Neutrophil (primary cell): Measurements from ENCODE around the gene CD6.
A peak's percentile ranks its signal among the peaks of the same experiment; 100 is the strongest.

Source experiments
- H3K27ac ChIP-seq: fragments of 200-600 bp; sonication (generic); 2 replicates; pipeline ENCODE4 v1.5.1; 2016; ENCODE audit warnings: mild to moderate bottlenecking, moderate library complexity
- H3K27me3 ChIP-seq: fragments of 200-600 bp; sonication (generic); 2 replicates; pipeline ENCODE4 v1.6.0; 2016; ENCODE audit warnings: mild to moderate bottlenecking
- H3K36me3 ChIP-seq: fragments of 200-600 bp; sonication (generic); 2 replicates; pipeline ENCODE4 v1.5.1; 2017
- H3K4me1 ChIP-seq, 2 experiments: fragments of 200-600 bp in 1 of 2; sonication (generic) in 1 of 2; 1 replicate in 1 of 2; 2 replicates in 1 of 2; pipeline versions ENCODE4 v1.5.1 to v1.6.1; 2013 to 2016; ENCODE audit warnings: low read depth in 1 of 2, low read length in 1 of 2, mild to moderate bottlenecking in 1 of 2, moderate library complexity in 1 of 2; ENCODE audit not compliant: control insufficient read depth in 1 of 2, insufficient read depth in 1 of 2
- H3K4me3 ChIP-seq, 2 experiments: fragments of 200-600 bp in 1 of 2; sonication (generic) in 1 of 2; 1 replicate in 1 of 2; 2 replicates in 1 of 2; pipeline ENCODE4 v1.5.1; 2013 to 2016; ENCODE audit warnings: low read depth in 1 of 2, low read length in 1 of 2, mild to moderate bottlenecking in 1 of 2, moderate library complexity in 1 of 2
- H3K9me3 ChIP-seq: fragments of 200-600 bp; sonication (generic); 2 replicates; pipeline ENCODE4 v1.5.1; 2016
- TF ChIP-seq, protein P1 (sequence below): fragments of 200-600 bp; sonication (generic); IDR thresholded peaks from 2 replicates; pipeline ENCODE4 v1.5.1; 2016; ENCODE audit warnings: antibody characterized with exemption

Gene CD6

DNA sequence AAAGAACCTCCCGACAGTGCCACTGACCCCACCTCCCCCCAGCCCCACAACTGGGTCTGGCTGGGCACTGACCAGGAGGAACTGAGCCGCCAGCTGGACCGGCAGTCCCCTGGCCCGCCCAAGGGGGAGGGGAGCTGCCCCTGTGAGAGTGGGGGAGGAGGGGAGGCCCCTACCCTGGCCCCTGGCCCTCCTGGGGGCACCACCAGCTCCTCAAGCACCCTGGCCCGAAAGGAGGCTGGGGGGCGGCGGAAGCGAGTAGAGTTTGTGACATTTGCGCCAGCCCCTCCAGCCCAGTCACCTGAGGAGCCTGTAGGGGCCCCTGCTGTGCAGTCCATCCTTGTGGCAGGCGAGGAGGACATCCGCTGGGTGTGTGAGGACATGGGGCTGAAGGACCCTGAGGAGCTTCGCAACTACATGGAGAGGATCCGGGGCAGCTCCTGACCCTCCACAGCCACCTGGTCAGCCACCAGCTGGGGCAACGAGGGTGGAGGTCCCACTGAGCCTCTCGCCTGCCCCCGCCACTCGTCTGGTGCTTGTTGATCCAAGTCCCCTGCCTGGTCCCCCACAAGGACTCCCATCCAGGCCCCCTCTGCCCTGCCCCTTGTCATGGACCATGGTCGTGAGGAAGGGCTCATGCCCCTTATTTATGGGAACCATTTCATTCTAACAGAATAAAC, 34.9 kb upstream of the CD6 start:
- Histone ChIP-seq H3K4me1 (no peaks in the 10 kb centered on the region), H3K27me3 (peaks cover 48% of the 10 kb centered on the region), H3K9me3 (no peaks in the 10 kb centered on the region), H3K36me3 (peaks cover 59% of the 10 kb centered on the region), H3K27ac (peak overlapping the region; percentile 44), H3K4me3 (no peak overlapping the region)
- TF ChIP-seq, protein P1, sequence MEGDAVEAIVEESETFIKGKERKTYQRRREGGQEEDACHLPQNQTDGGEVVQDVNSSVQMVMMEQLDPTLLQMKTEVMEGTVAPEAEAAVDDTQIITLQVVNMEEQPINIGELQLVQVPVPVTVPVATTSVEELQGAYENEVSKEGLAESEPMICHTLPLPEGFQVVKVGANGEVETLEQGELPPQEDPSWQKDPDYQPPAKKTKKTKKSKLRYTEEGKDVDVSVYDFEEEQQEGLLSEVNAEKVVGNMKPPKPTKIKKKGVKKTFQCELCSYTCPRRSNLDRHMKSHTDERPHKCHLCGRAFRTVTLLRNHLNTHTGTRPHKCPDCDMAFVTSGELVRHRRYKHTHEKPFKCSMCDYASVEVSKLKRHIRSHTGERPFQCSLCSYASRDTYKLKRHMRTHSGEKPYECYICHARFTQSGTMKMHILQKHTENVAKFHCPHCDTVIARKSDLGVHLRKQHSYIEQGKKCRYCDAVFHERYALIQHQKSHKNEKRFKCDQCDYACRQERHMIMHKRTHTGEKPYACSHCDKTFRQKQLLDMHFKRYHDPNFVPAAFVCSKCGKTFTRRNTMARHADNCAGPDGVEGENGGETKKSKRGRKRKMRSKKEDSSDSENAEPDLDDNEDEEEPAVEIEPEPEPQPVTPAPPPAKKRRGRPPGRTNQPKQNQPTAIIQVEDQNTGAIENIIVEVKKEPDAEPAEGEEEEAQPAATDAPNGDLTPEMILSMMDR: no peak

GRCh38 chr11:60937144-60937527, 34.3 kb upstream of the CD6 start:
- peak overlapping the region; percentile 44 for H3K27ac ChIP-seq
- H3K36me3 ChIP-seq: peaks cover 64% of the 10 kb centered on the region
- no peak overlapping the region for H3K4me3 ChIP-seq
- H3K9me3 ChIP-seq: no peaks in the 10 kb centered on the region
- peaks cover 48% of the 10 kb centered on the region for H3K27me3 ChIP-seq
- TF ChIP-seq, protein P1: no peak
- H3K4me1 ChIP-seq: no peaks in the 10 kb centered on the region

DNA sequence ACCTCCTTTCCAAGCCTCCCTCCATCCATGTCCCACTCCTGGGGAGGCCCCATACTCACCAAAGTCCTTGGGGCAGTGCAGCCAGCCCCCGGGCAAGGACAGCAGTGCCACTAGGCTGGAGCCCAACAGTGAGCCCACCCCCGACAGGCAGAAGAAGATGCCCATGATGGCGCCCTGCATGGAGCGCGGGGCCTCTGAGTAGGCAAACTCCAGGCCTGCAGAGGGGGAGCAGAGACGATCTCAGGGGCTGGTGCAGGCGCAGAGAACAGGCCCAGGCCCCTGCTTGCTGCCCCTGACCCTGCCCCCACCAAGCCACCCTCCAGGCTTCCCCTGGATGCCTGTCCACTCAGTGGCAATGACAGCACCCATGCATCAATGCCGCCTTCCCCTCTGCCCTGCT, 33.7 kb upstream of the CD6 start:
- H3K4me1 ChIP-seq: no peaks in the 10 kb centered on the region
- no peak overlapping the region for H3K4me3 ChIP-seq
- no peaks in the 10 kb centered on the region for H3K9me3 ChIP-seq
- peaks cover 48% of the 10 kb centered on the region for H3K27me3 ChIP-seq
- TF ChIP-seq, protein P1: no peak
- H3K36me3 ChIP-seq: peaks cover 71% of the 10 kb centered on the region
- peak overlapping the region; percentile 44 for H3K27ac ChIP-seq

DNA sequence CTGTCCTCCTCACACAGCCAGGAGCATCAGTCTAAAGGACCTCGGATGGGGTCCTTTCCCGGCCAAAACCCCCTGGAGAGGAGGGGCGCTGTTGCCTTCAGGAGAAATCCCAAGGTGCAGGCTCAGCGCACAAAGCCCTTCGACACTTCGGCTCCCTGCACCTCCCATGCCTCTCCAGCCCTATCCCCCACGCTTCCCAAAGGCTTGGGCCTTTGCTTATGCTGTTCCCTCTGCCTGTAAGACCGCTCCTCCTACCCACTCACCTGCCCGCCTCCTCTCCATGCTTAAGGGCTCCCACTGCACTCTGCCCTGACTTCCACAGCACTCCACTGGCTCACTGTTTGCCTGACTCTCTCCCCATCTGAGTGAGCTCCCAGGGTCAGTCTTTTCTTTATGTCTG, 33.0 kb upstream of the CD6 start:
- peaks cover 43% of the 10 kb centered on the region for H3K27me3 ChIP-seq
- H3K4me3 ChIP-seq: no peak overlapping the region
- TF ChIP-seq, protein P1: no peak
- no peak overlapping the region for H3K27ac ChIP-seq
- H3K4me1 ChIP-seq: no peaks in the 10 kb centered on the region
- H3K9me3 ChIP-seq: no peaks in the 10 kb centered on the region
- H3K36me3 ChIP-seq: peaks cover 78% of the 10 kb centered on the region

GRCh38 chr11:60939301-60939700, 32.2 kb upstream of the CD6 start:
- peaks cover 37% of the 10 kb centered on the region for H3K27me3 ChIP-seq
- H3K4me1 ChIP-seq: no peaks in the 10 kb centered on the region
- TF ChIP-seq, protein P1: no peak
- no peaks in the 10 kb centered on the region for H3K9me3 ChIP-seq
- no peak overlapping the region for H3K27ac ChIP-seq
- H3K36me3 ChIP-seq: peaks cover 86% of the 10 kb centered on the region
- no peak overlapping the region for H3K4me3 ChIP-seq
